Brain microvascular endothelial cell (primary cell): ENCODE data around the gene CXCL1.

Source experiments
- DNase-seq: peaks from one replicate; pipeline ENCODE4 v3.0.0-alpha.2; 2020
- H3K27ac ChIP-seq: fragments of 250-450 bp; sonication (Bioruptor Pico); 2 replicates; pipeline ENCODE4 v1.5.1; 2020; ENCODE audit warnings: mild to moderate bottlenecking, moderate library complexity
- H3K27me3 ChIP-seq: fragments of 250-450 bp; sonication (Bioruptor Pico); replicated peaks from 2 replicates; pipeline ENCODE4 v1.5.1; 2020; ENCODE audit warnings: mild to moderate bottlenecking
- H3K36me3 ChIP-seq: fragments of 250-450 bp; sonication (Bioruptor Pico); replicated peaks from 2 replicates; pipeline ENCODE4 v1.5.1; 2020; ENCODE audit warnings: mild to moderate bottlenecking
- H3K4me3 ChIP-seq: 2 replicates; pipeline ENCODE4 v1.5.1; 2011; ENCODE audit warnings: low read depth, mild to moderate bottlenecking, control low read depth, low read length, moderate library complexity
- in situ Hi-C: cut with HindIII; loops from 2 replicates; pipeline ENCODE4 v1.10.0; 2017; ENCODE audit warnings: low sequenced_read_pairs, low pct_ligation_motif_present
- TF ChIP-seq, protein P1 (sequence below): IDR thresholded peaks from 2 replicates; pipeline ENCODE4 v1.5.1; 2011; ENCODE audit warnings: low read depth, mild to moderate bottlenecking, moderate library complexity, low read length, control low read depth, inconsistent platforms; ENCODE audit errors: missing control alignments

CXCL1 gene

DNA sequence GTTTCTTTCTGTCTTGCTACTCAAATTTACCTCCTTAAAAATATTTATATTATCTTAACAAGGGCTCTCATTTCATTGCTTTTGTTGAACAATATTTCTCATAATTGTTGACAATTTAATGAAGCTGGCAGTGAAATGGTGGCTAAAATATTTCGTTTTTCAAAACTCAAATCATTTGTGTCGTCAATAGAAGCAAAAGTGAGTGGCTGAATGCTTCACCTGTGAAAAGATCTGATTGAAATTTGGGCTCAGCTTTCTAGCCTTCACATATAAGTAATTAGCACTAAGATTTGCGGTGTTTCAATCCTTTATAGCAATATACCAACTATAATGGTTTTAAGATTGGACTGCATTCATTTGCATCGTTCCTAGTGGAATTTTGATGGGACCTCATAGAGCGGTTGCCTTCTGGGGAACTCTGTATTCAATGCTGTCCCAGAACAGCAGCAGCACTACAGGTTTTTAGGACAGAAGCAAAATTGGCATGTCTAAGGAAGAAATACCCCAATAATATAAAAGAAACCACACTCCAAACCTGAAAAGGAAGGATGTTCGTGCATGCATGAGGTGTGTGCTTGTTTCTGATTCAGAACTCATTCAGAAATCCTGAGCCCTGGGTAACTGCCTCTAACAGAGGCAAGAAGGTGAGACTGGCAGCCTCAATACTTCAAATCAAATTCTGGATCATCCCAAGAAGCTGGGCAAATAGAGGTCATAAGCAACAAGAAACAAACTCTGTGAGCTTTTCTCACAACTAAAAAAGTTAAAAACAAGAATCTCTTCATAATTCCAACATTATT, 2.5 kb downstream of the CXCL1 start:
- no peaks in the 10 kb centered on the region for H3K27me3 ChIP-seq
- no peak overlapping the region for H3K4me3 ChIP-seq
- in situ Hi-C loops: no loop called here
- TF ChIP-seq, protein P1, sequence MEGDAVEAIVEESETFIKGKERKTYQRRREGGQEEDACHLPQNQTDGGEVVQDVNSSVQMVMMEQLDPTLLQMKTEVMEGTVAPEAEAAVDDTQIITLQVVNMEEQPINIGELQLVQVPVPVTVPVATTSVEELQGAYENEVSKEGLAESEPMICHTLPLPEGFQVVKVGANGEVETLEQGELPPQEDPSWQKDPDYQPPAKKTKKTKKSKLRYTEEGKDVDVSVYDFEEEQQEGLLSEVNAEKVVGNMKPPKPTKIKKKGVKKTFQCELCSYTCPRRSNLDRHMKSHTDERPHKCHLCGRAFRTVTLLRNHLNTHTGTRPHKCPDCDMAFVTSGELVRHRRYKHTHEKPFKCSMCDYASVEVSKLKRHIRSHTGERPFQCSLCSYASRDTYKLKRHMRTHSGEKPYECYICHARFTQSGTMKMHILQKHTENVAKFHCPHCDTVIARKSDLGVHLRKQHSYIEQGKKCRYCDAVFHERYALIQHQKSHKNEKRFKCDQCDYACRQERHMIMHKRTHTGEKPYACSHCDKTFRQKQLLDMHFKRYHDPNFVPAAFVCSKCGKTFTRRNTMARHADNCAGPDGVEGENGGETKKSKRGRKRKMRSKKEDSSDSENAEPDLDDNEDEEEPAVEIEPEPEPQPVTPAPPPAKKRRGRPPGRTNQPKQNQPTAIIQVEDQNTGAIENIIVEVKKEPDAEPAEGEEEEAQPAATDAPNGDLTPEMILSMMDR: no peak
- DNase-seq: no peak
- no peaks in the 10 kb centered on the region for H3K36me3 ChIP-seq
- H3K27ac ChIP-seq: no peak overlapping the region

DNA sequence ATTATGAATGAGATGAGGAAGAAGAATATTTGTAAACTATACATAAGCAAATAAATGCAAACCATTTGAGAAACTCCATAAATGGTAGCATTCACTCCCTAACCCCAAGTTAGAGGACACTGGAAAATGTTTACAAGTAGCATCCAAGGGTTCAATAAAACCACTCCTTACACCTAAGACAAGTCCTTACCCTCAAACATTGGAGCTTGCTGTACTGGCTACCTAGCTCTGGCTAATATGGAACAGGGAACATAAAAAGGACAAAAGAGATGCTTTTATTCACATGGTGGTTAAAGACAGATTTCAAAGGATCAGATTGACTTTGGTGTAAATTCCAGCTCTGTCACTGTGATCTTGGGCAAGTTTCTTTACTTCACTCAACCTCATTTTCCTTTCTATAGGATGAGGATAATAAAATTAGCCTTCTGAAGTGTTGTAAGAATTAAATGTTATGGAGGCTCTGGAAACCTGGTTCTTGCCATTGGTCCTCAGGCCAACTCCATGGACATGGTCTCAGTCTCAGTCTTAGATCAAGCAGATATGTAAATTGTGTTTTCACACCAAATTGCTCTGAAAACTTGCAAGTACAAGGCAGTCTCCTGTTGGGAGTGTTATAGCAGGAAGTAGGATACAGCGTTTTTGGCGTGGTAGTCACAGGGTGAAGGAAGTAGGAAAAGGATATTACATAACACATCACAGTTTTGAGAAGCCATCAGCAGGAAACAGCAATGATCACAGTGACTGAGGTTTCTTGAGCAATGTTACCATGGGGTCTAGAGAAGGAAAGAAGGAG, 3.3 kb downstream of the CXCL1 start:
- DNase-seq: no peak
- H3K4me3 ChIP-seq: no peak overlapping the region
- in situ Hi-C loops: no loop called here

DNA sequence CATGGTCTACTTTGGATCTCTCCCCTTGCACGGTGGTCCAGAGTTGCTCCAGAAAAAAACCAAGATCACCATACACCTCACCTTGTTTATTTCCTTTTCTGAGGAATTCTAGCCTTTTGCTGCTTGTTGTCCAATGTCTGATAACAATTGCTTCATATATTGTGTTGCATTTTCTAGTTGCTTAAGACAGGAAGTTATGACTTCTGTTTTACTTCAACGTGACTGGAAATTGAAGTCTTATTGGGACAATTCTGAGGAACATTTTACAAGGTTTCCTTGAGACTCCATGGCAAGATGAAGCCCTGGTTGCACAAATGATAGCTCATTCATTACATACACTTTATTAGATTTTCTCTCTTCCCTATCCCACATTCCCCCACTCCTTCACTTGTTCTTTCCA, 5.2 kb downstream of the CXCL1 start:
- no peak for DNase-seq
- Histone ChIP-seq H3K4me3 (no peak overlapping the region), H3K27me3 (no peaks in the 10 kb centered on the region), H3K36me3 (no peaks in the 10 kb centered on the region), H3K27ac (no peak overlapping the region)
- in situ Hi-C loops: no loop called here
- TF ChIP-seq, protein P1: no peak

More for the DNA sequence above, 3.3 kb downstream of the CXCL1 start:
- Histone ChIP-seq H3K27ac (no peak overlapping the region), H3K27me3 (no peaks in the 10 kb centered on the region), H3K36me3 (no peaks in the 10 kb centered on the region)
- TF ChIP-seq, protein P1: no peak

DNA sequence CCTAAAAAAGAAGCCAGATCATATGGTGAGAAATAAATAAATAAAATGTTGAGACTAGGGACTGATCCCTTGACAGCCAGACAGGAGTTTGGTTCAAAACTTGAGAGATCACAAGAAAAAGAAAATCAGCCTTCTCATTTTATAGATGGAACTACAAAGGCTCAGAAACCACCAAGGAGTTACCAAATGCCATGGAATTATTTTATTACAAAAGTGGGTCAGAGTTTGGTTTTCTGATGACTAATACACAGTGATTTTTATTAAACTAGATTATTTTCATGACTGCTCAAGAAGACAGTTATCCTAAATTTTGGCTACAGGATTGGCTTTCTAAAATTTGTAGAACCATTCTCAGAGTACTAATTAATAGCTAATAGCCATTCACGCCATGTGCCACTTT, 6.2 kb downstream of the CXCL1 start:
- Histone ChIP-seq H3K36me3 (no peaks in the 10 kb centered on the region), H3K27me3 (no peaks in the 10 kb centered on the region), H3K4me3 (no peak overlapping the region), H3K27ac (no peak overlapping the region)
- in situ Hi-C loops: no loop called here
- DNase-seq: no peak
- TF ChIP-seq, protein P1: no peak

DNA sequence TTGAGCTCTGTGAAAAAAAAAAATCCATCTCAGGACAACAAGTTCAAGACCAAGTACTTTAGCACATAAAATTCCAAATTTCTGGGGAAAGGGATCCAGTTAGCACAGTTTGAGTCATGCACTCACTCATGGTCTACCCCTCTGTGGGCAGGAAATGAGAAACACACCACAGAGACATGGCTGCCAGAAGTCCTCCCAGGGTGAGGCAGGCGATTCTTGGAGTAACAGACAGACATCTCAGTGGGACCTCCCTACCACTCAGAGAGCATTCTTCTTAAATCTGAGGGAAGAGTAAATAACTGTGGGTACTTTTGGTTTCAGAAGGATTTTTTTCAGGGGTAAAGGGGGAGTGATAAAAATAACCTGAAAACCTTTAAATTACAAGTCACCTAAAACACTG, 14.1 kb downstream of the CXCL1 start:
- TF ChIP-seq, protein P1: peak; percentile 2
- Histone ChIP-seq H3K36me3 (no peaks in the 10 kb centered on the region), H3K27ac (no peak overlapping the region), H3K27me3 (no peaks in the 10 kb centered on the region), H3K4me3 (no peak overlapping the region)
- in situ Hi-C loops: no loop called here
- peak; percentile 68 for DNase-seq
